ENCODE results near the gene AGBL3.
"Not testable (repeated sequence)": the region's sequence is repeated elsewhere in the genome, so short reads cannot be mapped to it uniquely, and the experiment has no call there.

The AGBL3 gene

GRCh38 chr7:135167365-135167917 lies 181.1 kb downstream of the AGBL3 start:
- no peak for DNase-seq (ENCODE audit: low read depth in 2 of 2)

GRCh38 chr7:135168001-135168400 lies 181.7 kb downstream of the AGBL3 start:
- peak in 1 of 2 donors; percentile 23 for DNase-seq (ENCODE audit: low read depth in 2 of 2)

- DNase-seq (ENCODE audit: low read depth in 2 of 2) = no peak
These were observed 182.3 kb downstream of the AGBL3 start for GRCh38 chr7:135168489-135169140.

GRCh38 chr7:135169141-135169963 lies 183.0 kb downstream of the AGBL3 start:
- peak in 1 of 2 donors; percentile 45 for DNase-seq (ENCODE audit: low read depth in 2 of 2)

GRCh38 chr7:135169964-135170273 lies 183.6 kb downstream of the AGBL3 start:
- DNase-seq (ENCODE audit: low read depth in 2 of 2) = no peak

- peak; percentile 84 to 92 for DNase-seq (ENCODE audit: low read depth in 2 of 2)
These were observed 184.1 kb downstream of the AGBL3 start, which contains the start of gene CYREN for GRCh38 chr7:135170274-135170997. Gene CYREN (minus strand): TSS chr7:135170707. CDS start chr7:135168922, 1,785 bp downstream.

GRCh38 chr7:135170998-135171481 lies 184.7 kb downstream of the AGBL3 start:
- not testable (repeated sequence) for DNase-seq (ENCODE audit: low read depth in 2 of 2)

- not testable (repeated sequence) for DNase-seq (ENCODE audit: low read depth in 2 of 2)
These were observed 185.4 kb downstream of the AGBL3 start for GRCh38 chr7:135171581-135172291.

GRCh38 chr7:135173916-135174315 lies 187.6 kb downstream of the AGBL3 start:
- DNase-seq (ENCODE audit: low read depth in 2 of 2) = not testable (repeated sequence)

GRCh38 chr7:135174941-135175340 lies 188.6 kb downstream of the AGBL3 start:
- DNase-seq (ENCODE audit: low read depth in 2 of 2) = no peak

- no peak for DNase-seq (ENCODE audit: low read depth in 2 of 2)
These were observed 189.6 kb downstream of the AGBL3 start for GRCh38 chr7:135175931-135176330.

GRCh38 chr7:135177028-135177696 lies 190.9 kb downstream of the AGBL3 start:
- no peak for DNase-seq (ENCODE audit: low read depth in 2 of 2)

- no peak for DNase-seq (ENCODE audit: low read depth in 2 of 2)
These were observed 192.1 kb downstream of the AGBL3 start for GRCh38 chr7:135178364-135178763.

GRCh38 chr7:135179321-135179925 lies 193.1 kb downstream of the AGBL3 start:
- DNase-seq (ENCODE audit: low read depth in 2 of 2) = no peak

- DNase-seq (ENCODE audit: low read depth in 2 of 2) = no peak
These were observed 193.8 kb downstream of the AGBL3 start for GRCh38 chr7:135180122-135180521.

GRCh38 chr7:135181261-135181928 lies 195.1 kb downstream of the AGBL3 start:
- DNase-seq (ENCODE audit: low read depth in 2 of 2) = no peak

GRCh38 chr7:135181929-135182678 lies 195.8 kb downstream of the AGBL3 start:
- no peak for DNase-seq (ENCODE audit: low read depth in 2 of 2)

- DNase-seq (ENCODE audit: low read depth in 2 of 2) = no peak
These were observed 197.2 kb downstream of the AGBL3 start for GRCh38 chr7:135183478-135183877.

- no peak for DNase-seq (ENCODE audit: low read depth in 2 of 2)
These were observed 198.0 kb downstream of the AGBL3 start for GRCh38 chr7:135184254-135184841.

Data from stimulated activated CD4-positive, alpha-beta T cell treated with anti-CD3 and anti-CD28 coated beads, Interleukin-1b, Interleukin-23, amount 100 ng/mL, for 4 hours (primary cell).